ENCODE results near the gene PLCB4.

PLCB4 gene

DNA sequence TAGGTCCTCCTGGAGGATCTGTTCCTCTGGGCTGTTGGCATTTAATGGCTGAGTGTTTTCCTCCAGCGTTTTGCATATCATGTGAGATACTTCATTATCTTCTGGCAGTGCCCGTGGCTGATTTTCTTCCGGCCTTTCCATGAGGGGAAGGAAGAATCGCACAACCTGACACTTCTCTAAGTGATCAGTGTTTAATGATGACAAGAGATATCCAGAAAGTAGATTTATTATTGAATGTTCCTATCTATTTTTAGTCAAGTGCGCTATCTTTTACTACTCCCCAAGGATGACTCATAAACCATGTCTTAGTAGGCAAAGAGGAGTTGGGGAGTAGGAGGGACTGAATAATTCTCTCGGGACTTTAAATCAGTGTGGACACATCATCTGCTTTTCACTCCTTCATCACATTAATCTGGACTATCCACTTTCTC lies 149.7 kb downstream of the PLCB4 start:
- Mint-ChIP-seq H3K4me1 (no peaks in the 10 kb centered on the region), H3K27ac (no peak overlapping the region), H3K36me3 (no peaks in the 10 kb centered on the region), H3K9me3 (peaks cover 7% of the 10 kb centered on the region), H3K4me3 (no peak overlapping the region)
- no peak for ATAC-seq
- no peak for DNase-seq (ENCODE audit: low spot score in 2 of 2)

DNA sequence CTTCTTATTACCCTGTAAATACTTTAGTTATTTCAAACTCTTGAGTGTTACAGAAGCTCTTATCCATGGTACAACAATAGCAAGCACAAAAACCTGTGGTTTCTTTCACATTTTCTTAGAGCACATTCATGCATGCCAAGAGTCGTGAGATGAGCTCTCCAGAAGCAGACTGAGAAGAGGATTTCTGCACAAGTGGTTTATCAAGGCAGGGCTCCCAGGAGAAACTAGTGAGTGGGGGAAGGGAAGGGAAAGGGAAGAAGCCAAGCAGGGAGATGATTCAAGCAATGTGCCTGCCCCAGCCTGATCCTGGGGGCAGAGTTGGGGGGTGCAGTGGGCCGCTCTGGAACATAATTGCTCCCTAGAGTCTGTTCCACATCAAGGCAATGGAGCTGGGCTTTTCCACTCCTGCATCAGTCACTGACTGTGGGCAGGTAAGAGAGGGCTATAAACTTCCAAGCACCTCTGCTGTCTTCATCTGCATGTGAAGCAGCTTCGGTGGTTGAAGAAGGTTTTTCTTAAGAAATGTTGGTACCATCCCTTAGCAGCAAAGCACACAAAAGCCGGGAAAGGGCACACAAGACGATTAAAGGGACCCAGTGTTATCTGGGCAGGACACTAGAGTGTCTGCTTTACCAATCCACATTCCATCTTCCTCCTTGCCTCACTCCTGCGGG lies 152.1 kb downstream of the PLCB4 start:
- DNase-seq (ENCODE audit: low spot score in 2 of 2) (no peak), ATAC-seq (no peak)
- no peaks in the 10 kb centered on the region for H3K36me3 Mint-ChIP-seq
- peaks cover 12% of the 10 kb centered on the region for H3K9me3 Mint-ChIP-seq
- no peak overlapping the region for H3K4me3 Mint-ChIP-seq
- H3K27ac Mint-ChIP-seq = no peak overlapping the region
- H3K4me1 Mint-ChIP-seq = no peaks in the 10 kb centered on the region

DNA sequence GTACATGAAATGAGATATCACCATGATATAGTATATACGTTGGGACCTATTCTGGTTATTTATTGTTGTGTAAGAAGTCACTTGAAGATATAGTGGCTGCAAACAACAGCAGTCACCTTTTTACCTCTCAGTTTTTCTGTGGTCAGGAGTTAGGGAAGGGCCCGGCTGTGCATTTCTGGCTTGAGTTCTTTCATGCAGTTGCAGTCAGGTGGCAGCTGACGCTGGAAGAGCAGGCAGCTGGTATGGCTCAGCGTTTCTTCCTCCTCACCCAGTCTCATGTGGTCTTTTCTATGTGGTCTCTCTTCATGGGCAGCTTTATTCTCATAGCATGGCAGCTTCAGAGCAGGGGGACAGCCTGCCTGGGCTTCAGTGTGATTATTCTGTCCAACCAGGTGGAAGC lies 154.4 kb downstream of the PLCB4 start:
- Mint-ChIP-seq H3K27ac (no peak overlapping the region), H3K9me3 (peaks cover 8% of the 10 kb centered on the region), H3K36me3 (no peaks in the 10 kb centered on the region), H3K4me1 (no peaks in the 10 kb centered on the region), H3K4me3 (no peak overlapping the region)
- ATAC-seq (no peak), DNase-seq (ENCODE audit: low spot score in 2 of 2) (no peak)

DNA sequence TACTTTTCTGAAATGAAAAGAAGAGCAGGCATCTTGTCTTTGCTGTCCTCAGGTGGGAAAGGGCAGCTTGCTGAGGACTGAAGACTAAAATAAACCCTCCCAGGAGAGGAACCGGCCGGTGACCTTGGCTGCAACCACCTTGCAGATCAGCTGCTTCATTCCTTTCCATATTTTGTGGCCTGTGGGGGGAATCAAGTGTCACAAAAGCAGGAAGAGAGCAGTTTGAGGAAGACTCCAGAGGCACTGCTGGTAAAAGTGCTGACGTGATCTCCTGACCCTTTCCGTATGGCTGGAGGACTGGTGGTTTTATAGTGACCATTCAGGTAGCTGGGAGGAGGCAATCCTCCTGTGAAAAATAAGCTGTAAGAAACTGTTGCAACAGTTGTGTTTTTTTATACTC lies 157.0 kb downstream of the PLCB4 start:
- Mint-ChIP-seq H3K27ac (no peak overlapping the region), H3K4me3 (no peak overlapping the region), H3K4me1 (no peaks in the 10 kb centered on the region), H3K9me3 (peaks cover 5% of the 10 kb centered on the region), H3K36me3 (no peaks in the 10 kb centered on the region)
- no peak for ATAC-seq
- DNase-seq (ENCODE audit: low spot score in 2 of 2) = no peak

DNA sequence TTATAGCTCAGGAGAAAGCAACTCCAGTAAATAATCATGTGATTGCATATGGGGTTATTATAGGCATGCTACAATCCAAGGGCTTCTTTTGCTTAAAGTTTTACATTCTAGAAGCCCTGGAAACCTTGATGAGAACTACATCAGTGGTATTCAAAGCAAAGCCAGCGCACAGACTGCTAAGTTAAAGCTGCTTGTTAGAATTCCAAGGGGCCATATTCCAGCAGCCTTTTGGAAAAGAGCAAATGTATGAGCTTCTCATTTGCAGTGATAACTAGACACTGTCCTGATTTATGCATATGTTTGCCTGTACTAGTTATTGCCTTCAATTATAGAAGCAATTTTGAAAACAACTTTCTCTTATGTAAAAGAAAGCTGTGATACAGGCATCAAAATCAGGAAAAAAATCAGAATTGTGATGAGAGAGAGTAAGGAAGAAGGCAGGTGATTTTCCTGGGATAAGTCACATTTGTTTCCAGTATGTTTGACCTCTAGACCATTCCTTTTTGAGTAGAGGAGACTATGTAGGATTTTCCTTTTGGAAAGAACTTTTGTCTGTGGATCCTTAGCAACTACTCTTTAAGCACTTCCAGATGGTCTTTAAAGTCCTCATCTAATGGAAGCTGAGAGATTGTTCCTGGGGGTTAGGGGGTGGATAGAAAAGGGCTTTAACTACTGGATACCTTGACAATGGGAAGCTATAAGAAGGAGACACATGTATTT lies 159.2 kb downstream of the PLCB4 start:
- ATAC-seq = no peak
- H3K9me3 Mint-ChIP-seq = peaks cover 5% of the 10 kb centered on the region
- no peak for DNase-seq (ENCODE audit: low spot score in 2 of 2)
- no peak overlapping the region for H3K27ac Mint-ChIP-seq
- no peaks in the 10 kb centered on the region for H3K4me1 Mint-ChIP-seq
- H3K36me3 Mint-ChIP-seq = no peaks in the 10 kb centered on the region
- no peak overlapping the region for H3K4me3 Mint-ChIP-seq

DNA sequence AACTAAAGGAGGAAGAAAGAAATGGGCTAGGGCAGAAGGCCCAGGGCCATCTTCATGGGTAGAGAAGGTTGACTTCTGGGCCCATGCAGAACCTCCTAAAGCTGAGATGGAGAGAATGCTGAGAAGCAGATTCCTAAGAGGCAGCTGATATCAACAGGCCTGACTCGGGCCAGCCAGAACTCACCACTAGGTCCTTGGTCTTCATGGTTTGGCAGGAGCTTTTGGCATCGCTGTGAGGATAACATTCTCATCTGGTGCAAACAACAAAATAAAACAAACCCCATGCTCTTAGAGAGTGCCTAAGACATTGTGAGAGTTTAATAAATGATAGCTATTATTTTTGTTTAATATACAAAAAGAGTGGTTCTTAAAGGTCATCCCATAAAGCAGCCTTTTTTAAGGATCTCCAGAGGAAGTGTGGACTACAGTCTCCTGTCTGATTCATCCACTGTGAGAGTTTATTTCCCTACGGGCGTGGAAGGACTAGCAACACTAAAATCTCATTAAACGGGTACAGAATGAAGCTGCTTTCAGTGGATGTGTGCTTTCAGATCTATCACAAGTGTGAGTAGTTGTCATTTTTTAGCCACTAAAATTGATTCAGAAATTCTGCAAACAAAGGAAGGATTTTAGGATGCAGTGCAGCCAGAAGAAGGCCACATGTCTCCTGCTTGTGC lies 160.0 kb downstream of the PLCB4 start:
- no peak overlapping the region for H3K27ac Mint-ChIP-seq
- H3K9me3 Mint-ChIP-seq = peaks cover 5% of the 10 kb centered on the region
- H3K4me3 Mint-ChIP-seq = no peak overlapping the region
- no peaks in the 10 kb centered on the region for H3K4me1 Mint-ChIP-seq
- DNase-seq (ENCODE audit: low spot score in 2 of 2) = no peak
- ATAC-seq = no peak
- H3K36me3 Mint-ChIP-seq = no peaks in the 10 kb centered on the region

DNA sequence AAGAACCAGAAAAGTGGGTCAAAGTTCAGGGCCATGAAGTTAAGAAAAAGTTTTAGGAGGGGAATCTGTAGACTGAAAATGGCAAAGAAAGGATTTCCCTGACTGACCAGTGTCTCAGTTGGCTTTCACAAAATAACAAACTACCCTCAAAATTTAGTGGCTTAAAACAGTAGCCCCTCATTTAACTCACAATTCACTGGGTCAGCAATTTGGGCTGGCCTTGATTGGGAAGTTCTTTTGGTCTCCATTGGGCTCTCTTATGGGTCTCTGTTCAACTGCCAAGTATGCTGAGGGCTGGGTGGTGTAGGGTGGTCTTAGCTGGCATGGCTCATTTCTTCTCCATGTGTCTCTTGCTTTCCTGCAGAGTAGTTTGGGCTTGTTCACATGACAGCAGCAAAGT lies 161.5 kb downstream of the PLCB4 start:
- no peak overlapping the region for H3K27ac Mint-ChIP-seq
- H3K36me3 Mint-ChIP-seq = no peaks in the 10 kb centered on the region
- ATAC-seq (no peak), DNase-seq (ENCODE audit: low spot score in 2 of 2) (no peak)
- H3K9me3 Mint-ChIP-seq = no peaks in the 10 kb centered on the region
- H3K4me3 Mint-ChIP-seq = no peak overlapping the region
- H3K4me1 Mint-ChIP-seq = no peaks in the 10 kb centered on the region

DNA sequence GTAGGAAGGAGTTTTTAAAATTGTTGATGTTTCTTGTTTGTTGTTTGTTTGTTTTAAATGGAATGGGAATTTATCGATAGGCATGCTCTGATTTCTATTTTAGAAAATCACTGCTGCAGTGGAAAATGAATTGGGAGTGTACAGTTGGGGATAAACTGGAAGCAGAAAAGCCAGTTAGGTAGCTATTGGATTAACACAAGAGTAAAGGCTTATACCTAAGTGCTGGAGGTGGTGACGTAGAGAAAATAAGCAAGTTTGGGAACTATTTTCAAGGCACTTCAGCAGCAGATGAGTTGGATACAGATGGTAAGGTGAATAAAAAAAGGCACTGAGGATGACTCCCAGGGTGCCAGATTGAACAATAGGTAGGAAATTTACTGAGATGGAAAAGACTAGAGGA lies 164.9 kb downstream of the PLCB4 start:
- H3K9me3 Mint-ChIP-seq = no peaks in the 10 kb centered on the region
- H3K4me1 Mint-ChIP-seq = no peaks in the 10 kb centered on the region
- DNase-seq (ENCODE audit: low spot score in 2 of 2) = no peak

DNA sequence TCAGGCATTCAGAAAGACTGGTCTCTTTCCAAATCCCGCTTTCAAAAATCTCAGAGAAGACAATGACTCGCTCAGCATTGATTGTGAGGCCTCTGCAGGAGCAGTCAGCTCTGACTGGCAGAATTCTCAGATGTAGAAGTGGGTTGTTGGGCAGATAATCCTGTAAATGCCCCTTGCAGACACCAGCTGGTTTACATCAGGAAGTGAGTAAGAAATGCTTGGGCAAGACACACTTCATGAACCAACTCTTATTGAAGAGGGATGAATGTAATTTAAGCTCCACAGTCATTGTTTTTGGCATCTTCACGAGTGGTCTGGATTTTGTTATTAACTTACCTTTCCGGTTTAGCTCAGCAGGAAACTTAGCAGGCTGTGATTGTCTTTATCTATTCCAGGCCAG lies 166.6 kb downstream of the PLCB4 start:
- Mint-ChIP-seq H3K9me3 (peaks cover 3% of the 10 kb centered on the region), H3K27ac (no peak overlapping the region), H3K4me3 (no peak overlapping the region), H3K36me3 (no peaks in the 10 kb centered on the region), H3K4me1 (no peaks in the 10 kb centered on the region)
- no peak for DNase-seq (ENCODE audit: low spot score in 2 of 2)
- ATAC-seq = no peak

More for the DNA sequence above, 164.9 kb downstream of the PLCB4 start:
- ATAC-seq = no peak
- Mint-ChIP-seq H3K4me3 (no peak overlapping the region), H3K27ac (no peak overlapping the region), H3K36me3 (no peaks in the 10 kb centered on the region)

DNA sequence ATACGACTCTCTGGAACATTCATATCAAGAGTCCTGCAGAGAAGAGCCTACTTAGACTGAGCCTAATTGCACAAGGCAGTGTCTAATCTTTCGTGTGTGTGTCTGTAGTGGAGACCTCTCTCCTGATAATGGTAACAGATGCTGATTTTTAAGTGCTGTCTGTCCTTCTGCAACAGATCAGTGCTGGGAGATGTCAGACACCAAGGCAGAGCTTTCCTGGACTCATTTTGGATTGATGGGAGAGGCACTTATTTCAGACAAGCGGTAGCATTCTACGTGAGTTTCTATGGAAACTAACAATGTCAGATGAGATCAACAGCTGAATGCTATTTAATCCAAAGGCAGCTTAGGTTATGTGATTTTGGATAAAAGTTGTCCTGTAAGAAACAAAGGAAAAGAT lies 167.6 kb downstream of the PLCB4 start:
- Mint-ChIP-seq H3K4me1 (no peaks in the 10 kb centered on the region), H3K36me3 (no peaks in the 10 kb centered on the region), H3K9me3 (peaks cover 3% of the 10 kb centered on the region), H3K4me3 (no peak overlapping the region), H3K27ac (no peak overlapping the region)
- ATAC-seq = no peak
- no peak for DNase-seq (ENCODE audit: low spot score in 2 of 2)

DNA sequence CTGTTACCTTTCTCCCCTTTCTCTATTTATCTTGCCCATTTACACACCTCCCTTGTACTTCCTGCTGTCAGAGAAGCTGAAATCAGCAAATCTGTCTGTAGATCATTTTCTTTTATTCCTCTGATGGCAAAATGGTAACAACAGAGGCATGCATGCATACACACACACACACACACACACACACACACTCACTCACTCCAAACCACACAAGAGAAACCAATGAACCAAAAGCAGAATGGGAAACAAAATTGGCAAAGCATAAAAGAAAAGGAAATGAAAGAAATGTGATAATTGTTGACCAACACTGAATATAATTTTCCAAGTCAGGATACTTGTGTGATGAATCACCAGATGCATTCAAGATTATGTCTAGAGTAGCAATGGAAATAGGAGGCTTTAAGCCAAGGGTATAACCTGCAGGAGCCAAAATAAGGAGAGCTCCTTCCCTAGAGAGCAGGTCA lies 172.4 kb downstream of the PLCB4 start:
- Mint-ChIP-seq H3K36me3 (no peaks in the 10 kb centered on the region), H3K4me1 (no peaks in the 10 kb centered on the region), H3K4me3 (no peak overlapping the region), H3K9me3 (peaks cover 7% of the 10 kb centered on the region), H3K27ac (no peak overlapping the region)
- ATAC-seq = no peak
- no peak for DNase-seq (ENCODE audit: low spot score in 2 of 2)

DNA sequence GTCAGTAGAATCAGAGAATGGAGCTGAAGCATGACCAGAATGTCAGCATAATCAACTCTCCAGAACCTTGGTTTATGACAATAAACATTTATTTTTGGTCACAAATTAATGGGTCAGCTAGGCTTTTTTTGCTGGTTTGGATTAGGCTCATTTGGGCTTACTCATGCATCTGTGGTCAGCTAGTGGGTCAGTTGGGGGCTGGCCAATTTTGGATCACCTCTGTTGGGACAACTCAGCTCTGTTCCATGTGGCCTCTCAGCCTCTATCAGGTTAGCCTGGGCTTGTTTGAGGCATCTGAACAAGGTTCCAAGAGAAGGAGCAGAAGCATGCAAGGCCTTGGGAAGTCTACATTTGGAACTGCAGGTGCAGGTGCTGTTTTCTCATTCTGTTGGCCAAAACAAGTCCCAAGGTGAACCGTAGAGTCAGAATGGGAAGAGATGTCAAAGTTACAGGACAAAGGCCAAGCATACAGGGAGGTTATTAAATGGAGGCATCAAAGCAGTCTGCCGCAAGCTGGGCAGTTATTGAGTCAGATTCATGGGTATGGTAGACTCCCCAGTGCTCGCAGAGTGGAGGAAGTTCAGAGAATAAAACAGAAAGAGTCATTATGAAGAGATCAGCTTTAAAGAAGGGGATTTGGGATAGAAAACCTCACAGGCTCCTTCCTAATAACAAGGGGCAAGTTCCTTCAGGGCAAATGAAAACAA lies 173.0 kb downstream of the PLCB4 start:
- no peaks in the 10 kb centered on the region for H3K36me3 Mint-ChIP-seq
- DNase-seq (ENCODE audit: low spot score in 2 of 2) = no peak
- ATAC-seq = no peak
- H3K4me3 Mint-ChIP-seq = no peak overlapping the region
- no peak overlapping the region for H3K27ac Mint-ChIP-seq
- peaks cover 7% of the 10 kb centered on the region for H3K9me3 Mint-ChIP-seq
- no peaks in the 10 kb centered on the region for H3K4me1 Mint-ChIP-seq

DNA sequence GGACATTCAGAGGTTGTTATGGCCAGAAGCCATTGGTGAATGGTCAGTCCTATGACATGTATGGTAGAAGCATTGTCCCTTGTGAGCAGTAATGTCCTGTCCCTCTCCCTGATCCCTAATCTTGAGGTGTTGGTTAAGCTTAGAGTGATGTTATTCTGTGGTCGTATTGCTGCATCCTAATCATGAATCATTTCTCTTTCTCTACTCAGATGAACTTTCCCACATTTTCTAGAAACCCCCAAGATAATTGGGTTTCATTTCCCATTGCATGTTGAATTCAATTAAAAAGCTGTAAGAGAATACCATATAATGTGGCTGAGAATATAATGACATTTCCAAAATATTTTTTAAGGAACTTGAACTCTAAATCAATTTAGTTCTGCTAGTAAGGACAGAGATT lies 175.1 kb downstream of the PLCB4 start:
- no peak for DNase-seq (ENCODE audit: low spot score in 2 of 2)
- Mint-ChIP-seq H3K4me1 (no peaks in the 10 kb centered on the region), H3K27ac (no peak overlapping the region), H3K4me3 (no peak overlapping the region), H3K36me3 (no peaks in the 10 kb centered on the region), H3K9me3 (peaks cover 8% of the 10 kb centered on the region)
- no peak for ATAC-seq

DNA sequence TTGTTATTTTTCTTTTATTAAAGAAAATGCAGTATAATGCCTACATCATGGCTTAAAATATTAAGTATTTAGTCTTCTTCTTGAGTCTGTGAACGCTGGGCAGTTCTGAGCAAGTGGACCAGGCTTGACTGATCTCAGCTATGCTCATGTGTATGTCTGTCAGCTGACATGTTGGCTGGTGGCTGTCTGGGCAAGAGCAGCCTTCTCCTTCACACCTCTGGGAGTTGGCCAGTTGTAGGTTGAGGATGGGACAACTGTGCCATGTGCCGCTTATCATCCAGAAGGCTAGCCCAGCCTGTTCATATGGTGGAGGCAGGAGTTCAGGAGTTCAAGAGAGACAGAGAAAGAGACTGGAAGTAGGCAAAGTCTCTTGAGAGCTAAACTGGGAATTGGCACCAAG lies 175.9 kb downstream of the PLCB4 start:
- peaks cover 7% of the 10 kb centered on the region for H3K9me3 Mint-ChIP-seq
- no peak for DNase-seq (ENCODE audit: low spot score in 2 of 2)
- ATAC-seq = no peak
- H3K4me1 Mint-ChIP-seq = no peaks in the 10 kb centered on the region
- H3K4me3 Mint-ChIP-seq = no peak overlapping the region
- H3K27ac Mint-ChIP-seq = no peak overlapping the region
- H3K36me3 Mint-ChIP-seq = no peaks in the 10 kb centered on the region

DNA sequence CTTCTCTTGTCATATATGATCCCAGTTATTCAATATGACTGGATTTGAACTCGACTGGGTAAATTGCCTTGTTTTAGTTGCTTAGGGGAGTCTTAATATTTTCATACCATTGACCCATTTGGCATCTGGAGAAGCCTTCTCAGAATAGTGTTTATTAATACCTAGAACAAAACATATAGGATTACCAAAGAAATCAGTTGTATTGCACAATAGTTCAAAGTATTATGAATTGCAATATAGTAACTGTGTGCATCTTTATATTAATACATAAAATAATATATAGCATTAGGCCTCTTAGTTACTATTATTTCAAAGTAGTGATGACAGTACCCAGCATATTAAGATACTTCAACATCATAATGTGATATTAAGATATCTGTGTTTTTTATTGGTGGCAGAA lies 177.8 kb downstream of the PLCB4 start:
- DNase-seq (ENCODE audit: low spot score in 2 of 2) = no peak
- no peak for ATAC-seq
- no peaks in the 10 kb centered on the region for H3K36me3 Mint-ChIP-seq

More for the DNA sequence above, 177.8 kb downstream of the PLCB4 start:
- H3K4me1 Mint-ChIP-seq = no peaks in the 10 kb centered on the region
- H3K9me3 Mint-ChIP-seq = peaks cover 7% of the 10 kb centered on the region
- H3K27ac Mint-ChIP-seq = no peak overlapping the region
- H3K4me3 Mint-ChIP-seq = no peak overlapping the region
